Measurements from ENCODE around the gene BRAT1.
A peak's percentile ranks its signal among the peaks of the same experiment; 100 is the strongest.

Gene BRAT1

DNA sequence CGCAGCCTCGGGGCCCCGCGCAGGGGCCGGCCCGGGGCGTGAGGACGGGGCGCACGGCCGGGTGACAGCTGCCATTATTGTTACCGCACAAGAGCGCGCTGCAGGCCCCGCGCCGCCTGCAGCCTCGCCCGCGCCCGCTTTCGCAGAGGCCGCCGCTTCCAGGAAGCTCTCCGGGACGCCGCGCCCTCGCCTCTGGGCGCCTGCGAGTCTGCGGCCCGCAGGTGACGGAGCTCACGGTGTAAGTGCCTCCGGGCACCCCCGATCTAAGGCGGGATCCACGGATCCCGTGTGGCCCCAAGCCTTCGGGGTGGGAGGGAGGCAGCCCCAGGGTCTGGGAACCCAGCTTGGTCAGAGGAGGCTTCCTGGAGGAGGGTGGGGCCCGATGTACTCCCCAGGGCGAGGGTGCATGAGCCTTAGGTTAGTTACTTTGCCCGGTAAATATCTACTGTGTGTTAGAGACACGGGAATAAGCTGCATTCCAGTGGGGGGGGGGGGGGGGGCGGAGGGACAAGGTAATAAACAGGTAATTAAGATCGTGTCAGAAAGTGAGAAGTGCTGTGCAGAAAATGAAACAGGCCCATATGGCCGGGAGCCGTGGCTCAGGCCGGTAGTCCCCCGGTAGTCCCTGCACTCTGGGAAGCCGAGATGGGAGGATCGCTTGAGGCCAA, 4.1 kb upstream of the BRAT1 start:
- DNase-seq: no peak

DNA sequence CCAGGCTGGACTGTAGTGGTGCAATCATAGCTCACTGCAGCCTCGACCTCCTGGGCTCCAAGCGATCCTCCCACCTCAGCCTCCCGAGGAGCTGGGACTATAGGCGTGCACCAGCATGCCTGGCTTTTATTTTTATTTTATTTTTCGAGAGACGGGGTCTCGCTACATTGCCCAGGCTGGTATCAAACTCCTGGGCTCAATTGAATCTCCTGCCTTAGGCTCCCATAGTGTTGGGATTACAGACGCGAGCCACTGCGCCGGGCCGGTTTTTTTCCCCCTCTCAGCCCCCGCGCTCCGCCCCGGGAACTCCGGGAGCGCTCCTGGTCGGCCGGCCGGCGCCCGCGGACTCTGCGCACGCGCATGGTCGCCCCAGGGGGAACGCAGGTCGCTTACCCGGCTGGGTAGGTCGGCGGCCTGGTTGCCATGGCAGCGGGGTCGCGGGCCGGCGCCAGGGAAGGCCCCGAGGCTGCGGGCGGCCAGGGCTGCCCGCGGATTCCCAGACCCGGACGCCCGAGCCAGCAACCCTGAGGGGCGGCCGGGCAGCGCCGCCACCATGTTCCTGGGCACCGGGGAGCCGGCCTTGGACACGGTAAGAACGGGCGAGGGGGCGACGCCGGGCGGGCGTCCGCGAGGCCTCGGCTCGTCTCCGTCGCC, 3.4 kb upstream of the BRAT1 start, which contains the start of gene IQCE:
TSS of gene IQCE (plus strand) at position 351 of the 654 bp plus-strand sequence. CDS start at position 554, 203 bp downstream.
- DNase-seq: peak; percentile 81

DNA sequence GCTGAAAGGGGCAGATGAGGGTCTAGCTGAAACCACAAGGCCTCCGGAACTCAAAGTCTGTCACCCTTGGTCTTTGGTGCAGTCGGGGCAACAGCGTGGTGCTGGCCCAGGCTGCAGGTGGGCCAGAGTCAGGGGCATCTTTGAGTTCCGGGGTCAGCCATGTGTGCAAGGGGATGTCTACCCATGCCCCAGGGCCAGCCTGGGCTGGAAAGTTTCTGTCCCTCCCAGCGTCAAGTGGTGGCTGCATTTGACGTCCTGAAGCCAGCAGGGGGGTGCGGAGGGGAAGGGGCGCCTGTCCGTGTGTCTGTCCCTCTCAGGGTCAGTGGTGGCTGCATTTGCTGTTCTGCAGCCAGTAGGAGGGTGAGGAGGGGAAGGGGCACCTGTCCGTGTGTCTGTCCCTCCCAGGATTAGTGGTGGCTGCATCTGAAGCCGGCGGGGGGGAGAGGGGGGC, 638 bp downstream of the BRAT1 start:
- no peak for DNase-seq

DNA sequence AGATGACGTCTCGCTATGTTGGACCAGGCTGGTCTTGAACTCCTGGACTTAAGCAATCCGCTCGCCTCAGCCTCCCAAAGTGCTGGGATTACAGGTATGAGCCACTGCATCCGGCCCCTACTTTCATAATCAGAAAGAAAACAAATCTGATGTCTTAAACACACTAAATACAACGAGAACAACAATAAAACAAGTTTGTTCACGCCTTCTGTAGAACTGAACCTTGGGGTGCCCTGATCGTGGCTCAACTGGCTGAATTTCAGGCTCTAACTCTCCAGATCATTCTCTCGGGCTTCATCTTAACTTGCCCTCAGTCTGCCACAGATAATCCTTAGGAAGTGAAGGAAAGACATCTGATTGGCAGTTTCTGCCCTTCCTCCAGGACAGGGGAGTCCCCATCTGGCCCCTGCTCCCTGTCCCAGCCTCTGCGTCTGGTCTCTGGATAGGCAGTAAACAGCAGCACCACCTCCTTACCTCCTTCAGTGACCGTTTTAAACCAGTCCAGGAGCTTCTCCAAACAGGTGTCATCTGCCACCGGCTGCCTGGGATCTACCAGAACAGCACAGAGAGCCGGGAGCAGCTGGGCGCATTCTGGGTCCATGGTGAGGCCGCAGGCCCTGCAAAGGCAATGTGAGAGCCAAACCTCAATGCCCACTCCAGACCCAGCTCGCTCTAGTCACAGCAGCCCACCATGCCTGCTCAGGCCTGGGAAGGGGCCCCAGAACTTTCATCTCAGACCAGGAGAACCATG, 1.3 kb downstream of the BRAT1 start:
- DNase-seq: no peak

DNA sequence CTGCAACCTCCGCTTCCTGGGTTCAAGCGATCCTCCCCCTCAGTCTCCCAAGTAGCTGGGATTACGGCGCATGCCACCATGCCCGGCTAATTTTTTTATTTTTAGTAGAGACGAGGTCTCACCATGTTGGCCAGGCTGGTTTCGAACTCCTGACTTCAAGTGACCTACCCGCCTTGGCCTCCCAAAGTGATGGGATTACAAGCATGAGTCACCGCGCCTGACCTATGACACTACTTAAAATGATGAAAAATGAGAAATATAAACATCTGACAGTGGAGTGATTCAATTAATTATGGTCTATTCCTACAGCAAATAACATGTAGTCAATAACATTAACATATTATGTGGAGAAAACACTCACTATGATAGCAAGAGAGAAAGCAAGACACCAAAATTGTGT, 2.2 kb downstream of the BRAT1 start:
- no peak for DNase-seq

DNA sequence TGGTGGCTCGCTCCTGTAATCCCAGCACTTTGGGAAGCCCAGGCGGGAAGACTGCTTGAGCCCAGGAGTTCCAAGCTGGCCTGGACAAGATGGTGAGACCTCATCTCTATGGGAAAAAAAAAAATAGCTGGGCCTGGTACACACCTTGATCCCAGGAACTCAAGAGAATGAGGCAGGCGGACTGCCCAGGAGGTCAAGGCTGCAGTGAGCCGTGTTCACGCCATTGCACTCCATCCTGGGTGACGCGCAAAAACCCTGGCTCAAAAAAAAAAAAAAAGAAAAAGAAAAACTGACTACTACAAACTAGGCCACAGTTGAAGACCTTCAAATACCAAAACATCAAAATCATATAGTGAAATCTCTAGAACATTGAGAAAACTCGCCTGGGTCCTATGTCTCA, 3.9 kb downstream of the BRAT1 start:
- DNase-seq: no peak

DNA sequence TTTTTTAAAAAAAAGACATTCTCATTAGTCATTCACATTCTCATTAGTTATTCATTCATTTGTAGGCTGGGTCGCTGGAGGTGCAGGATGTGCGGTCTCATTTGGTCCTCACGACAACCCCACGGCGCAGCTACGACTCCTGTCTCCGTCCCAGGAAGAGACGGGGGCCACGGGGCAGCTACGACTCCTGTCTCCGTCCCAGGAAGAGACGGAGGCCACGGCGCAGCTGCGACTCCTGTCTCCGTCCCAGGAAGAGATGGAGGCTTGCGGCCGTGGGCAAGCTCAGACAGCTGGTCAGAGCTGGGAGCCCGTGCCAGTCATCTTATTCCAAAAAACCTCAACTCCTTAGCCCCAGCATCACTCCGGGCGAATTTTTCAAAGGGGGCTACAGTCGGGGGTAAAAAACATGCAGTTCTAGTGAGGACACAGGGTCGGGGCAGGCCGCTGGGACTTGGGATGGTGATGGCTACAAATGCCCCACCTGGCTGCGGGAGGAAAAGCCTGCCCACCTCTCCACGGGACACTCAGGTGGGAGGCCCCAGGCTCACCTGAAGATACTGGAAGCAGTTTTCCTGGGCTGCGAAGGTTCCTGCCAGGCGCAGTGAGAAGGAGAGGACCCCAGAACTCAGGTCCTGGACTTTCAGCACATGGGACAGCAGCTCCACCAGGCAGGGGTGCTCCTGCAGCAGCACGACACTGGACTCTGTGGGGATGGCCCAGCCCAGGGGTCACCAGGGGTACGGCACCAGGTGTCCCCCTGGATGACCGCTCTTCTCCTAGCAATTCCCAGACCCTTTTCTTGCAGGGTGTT, 8.3 kb downstream of the BRAT1 start:
- DNase-seq: no peak

DNA sequence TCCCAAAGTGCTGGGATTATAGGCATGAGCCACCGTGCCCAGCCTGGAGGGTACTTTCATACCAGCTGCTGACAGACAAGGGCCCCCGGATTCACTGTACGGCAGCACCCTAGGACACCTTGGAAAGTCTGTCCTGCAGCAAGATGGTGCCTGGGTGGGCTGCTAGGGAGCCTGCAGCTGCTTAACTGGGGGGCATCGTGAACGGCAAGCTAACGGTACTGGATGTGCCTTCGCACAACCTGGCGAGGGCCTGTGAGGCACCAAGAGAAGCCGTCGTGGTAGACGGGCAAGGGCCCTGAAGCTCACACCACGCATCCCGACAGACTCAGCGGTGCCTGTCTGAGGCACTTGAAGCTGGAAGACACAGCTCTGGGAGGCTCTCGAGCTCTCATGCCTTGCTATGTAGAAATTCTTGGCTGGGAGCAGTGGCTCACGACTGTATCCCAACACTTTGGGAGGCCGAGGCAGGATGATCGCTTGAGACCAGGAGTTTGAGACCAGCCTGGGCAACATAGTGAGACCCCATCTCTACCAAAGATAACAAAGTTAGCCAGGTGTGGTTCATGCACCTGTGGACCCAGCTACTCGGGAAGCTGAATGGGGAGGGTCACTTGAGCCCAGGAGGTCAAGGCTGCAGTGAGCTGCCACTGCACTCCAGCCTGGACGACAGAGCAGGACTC, 9.4 kb downstream of the BRAT1 start:
- no peak for DNase-seq

DNA sequence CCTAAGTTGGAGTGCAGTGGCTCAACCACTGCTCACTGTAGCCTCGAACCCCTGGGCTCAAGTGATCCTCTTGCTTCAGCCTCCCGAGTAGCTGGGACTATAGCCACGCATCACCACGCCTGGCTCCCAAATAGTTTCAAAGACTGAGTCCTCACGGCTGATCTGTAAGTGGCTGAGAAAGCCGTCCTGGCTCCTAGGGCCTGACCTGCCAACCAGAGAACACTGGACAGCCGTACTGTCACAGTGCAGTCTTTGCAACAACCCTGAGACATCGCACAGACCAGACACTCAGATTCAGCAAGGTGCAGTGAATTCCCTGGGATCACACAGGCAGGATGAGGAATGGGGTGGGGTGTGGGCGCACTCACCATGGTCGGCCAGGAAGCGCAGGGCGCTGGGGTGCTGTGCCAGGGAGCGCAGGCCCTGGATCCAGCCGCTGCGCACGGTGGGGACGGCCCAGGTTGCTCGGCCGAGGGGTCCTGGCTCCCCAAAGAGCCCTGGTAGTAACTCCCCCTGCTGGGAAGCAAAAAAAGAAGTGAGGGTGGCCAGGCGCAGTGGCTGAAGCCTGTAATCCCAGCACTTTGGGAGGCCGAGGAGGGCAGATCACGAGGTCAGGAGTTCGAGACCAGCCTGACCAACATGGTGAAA, 10.7 kb downstream of the BRAT1 start:
- no peak for DNase-seq

DNA sequence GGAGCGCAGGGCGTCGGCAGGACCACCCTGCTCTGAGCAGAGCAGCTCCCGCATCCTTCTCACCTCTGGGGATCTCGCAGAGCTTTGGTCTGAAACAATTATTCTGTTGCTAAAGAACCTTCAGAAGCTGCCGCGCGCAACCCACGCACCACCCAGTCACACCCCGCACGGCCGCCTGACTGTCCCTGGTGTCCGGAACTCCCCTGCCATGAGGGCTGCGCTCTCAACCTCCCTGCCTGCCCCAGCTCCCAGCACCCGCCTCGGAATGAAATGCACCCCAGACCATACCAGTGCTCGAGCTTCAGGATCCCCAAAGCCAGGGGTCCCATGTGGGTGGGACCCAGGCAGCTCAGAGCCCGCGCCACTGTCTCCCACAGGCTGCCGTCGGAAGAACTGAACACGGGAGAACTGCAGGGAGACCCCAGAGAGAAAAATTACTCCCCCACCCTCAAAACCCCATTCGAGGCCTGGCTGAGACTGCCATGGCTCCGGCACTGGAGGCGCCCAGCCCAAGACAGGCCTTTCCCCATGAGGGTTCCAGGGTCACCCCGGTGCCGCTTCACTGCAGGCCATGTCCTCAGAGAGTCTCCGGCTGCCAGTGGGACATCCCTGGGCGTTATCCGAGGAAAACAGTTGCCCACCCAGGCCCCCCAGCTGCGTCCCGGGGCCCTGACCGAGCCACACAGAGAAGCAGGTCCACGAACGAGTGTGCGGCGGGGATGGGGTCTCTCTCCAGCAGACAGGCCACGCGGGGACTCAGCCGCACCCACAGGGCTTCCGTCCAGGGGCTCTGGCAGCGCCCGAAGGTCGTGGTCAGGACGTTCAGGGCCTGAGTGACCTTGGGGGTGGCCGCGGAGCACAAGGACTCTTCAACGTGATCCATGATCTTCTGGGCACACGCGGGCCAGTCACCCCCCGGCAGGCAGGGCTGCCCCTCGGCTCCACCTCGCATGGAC, 12.1 kb downstream of the BRAT1 start:
- no peak for DNase-seq

DNA sequence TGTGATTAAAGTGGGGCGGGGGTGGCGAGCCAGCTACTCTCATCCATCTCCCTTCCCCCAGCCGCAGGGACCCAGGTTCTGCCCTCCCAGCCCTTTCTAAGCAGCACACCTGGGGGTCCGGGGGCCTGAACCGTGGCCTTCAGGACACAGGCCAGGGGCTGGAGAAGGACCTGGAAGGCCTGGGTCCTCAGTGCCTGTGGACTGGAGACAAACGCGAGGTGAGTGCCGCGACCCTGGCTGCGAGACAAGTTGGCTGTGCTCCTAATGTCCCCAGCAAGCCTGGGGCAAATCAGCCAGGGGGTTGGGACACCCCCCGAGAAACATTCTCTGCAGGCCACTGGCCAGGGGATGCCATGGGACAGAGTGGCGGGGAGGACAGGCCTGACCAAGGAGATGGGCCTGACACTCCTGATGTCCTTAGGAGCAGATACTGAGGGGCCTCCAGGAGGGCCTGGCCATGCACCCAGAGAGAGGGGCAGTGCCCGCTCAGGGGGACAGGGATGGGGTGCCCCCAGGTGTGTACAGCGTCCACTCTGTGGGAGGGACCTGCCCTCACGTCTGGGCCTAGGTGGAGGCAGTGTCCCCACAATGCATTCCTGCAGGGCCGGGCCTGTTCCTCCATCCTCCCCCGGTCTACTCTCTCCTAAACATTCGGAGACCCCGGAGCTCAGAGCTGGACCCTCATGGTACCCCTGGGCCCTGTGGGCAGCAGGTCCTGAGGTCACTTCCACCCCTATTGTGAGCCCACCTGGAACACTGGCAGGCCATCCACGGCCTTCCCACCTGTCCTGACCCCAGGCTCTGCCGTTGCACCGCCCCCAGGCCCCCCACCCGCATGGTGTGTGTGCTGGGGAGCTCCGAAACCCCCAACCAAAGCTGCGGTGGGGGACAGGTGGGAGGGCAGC, 13.1 kb downstream of the BRAT1 start:
- no peak for DNase-seq

DNA sequence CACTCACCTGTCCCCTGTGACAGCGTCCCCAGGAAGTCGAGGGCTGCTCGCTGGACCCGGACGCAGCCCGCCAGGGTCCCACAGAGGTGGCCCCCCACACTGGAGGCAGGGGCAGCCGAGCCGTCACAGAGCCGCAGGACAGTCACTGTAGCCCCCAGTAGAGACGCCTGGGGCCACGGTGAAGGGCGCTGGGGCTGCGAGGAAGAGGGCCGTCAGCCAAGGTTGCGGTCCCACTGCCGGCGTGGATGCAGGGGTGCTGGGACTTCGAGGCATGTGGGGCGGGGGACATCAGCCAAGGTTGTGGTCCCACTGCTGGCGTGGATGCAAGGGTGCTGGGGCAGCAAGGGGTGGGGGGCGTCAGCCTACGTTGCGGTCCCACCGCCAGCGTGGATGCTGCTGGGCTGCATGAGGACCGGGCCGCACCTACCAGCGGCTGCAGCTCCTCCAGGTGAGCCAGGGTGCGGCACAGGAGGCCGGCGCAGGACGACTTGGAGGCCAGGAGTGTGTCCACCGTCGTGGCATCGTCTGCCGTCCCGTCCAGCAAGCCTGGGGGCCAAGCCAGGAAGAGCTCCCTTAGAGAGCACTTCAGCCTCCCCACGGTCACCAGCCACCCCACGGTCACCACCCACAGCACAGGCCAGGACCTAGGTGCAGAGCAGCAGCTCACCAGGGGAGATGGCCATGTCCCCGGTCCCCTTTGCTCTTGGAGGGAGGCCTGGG, 13.9 kb downstream of the BRAT1 start:
- DNase-seq: no peak

DNA sequence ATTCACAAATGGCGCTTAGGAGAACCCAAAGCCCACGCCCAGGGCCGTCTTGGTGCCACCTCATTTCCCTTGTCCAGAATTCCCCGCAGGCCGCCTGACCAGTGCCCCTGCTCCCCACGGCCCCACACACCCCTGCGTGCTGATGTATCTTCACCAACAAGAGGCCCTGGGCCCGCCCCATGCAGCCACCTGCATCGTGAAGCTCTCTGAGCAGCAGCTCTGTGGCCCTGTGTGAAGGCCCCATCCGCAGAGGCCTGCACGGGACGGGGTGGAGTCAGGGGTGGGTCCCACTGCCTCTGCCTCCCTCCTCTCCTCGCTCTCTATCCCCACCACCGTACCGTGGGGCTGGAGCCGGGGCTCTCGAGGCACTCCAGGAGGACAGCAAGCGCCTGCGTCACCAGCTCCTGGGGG, 14.7 kb downstream of the BRAT1 start:
- DNase-seq: no peak

DNA sequence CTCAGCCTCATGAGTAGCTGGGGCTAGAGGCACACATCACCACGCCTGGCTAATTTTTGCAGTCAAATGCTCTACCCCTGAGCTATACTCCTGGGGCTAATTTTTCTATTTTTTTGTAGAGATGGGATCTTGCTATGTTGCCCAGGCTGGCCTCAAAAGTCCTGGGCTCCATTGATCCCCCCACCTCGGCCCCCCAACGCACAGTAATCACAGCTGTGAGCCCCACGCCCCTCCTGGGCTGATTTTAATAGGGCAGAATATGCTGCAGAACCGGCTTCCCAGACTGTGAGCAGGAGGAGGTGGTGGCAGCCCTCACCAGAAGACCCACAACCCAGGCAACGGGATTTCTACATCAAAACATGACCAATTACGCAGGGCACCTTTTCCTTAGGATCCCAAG, 15.2 kb downstream of the BRAT1 start:
- no peak for DNase-seq

DNA sequence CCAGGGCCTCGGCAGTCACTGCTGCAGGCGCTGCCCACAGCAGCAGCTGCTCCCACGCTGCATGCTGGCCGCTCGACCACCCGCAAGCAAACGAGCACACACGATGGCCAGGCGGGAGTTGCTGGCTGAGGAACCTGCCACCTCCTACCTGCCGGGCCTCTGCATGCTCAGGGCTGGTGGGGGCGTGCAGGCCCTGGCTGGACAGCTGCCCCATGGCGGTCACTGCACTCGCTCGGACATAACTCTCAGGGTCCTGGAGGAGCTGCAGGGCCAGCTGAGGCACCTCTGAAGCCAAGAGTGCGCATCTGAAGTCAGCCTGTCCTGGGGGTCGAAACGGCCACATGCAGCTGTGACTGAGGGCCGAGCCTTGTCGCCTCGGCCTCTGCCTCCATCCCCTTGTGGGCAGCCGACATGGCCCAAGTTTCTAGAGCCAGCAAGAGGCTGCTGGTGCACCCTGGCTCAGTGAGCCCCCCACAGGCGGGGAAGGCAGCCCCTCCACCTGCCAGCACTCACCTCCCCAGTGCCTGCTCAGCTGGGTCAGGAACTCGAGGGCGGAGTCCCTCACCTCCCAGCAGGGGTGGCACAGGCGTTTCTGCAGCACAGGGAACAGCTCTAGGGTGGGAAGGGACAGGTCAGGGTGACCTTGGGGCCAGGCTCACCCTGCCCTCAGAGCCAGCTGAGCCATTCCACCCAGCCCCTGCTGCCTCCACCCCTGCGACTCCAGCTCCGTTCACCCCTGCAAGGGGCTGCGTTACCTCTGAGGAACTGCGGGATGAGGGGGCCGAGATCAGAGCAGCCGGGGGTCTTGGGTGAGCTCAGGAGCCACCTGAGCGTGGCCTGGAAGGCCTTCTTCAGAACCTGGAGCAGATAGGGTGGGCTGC, 16.1 kb downstream of the BRAT1 start:
- no peak for DNase-seq

DNA sequence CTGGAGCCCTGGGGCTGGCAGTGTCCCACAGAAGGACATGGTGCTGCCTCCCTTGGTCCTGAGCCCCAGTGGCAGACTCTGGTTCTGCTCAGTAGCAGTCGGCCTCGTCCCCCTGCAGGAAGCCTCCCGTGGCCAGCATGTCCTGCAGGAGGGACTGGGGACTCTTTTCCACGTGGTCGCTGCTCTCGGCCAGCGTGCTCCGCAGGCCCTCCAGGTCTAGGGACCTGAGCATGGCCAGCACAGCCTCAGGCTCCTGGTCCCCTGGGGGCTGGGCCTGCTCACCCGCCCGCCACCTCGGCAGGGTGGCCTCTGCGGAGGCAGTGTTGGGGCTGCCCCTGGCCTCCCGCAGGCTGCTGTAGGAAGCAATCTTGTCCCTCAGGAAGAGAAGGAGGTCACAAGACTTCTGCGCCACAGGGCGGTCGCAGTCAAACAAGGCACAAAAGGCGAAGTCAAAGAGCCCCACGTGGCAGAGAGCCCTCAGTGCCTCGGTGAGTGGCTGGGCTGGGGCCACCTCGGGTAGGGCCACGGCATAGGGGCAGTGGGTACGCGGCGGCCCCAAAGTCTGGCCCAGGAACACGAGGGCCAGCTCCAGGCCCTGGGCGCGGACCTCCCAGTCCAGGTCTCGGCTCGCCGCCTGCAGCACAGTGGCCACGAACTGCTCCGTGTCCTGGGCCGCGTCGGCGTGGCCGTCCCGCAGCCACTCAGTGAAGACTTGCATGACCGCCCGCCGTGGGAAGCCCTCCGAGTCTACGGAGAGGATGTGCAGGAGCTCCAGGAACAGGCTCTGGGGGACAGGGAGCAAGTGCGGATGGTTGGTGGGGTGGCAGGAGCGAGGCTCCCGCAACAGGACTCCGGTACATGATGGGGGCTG, 17.1 kb downstream of the BRAT1 start:
- DNase-seq: no peak
